ENCODE data around the gene TJP1.
A peak's percentile ranks its signal among the peaks of the same experiment; 100 is the strongest.
"Not testable (repeated sequence)": the region's sequence is repeated elsewhere in the genome, so short reads cannot be mapped to it uniquely, and the experiment has no call there.

The TJP1 gene

DNA sequence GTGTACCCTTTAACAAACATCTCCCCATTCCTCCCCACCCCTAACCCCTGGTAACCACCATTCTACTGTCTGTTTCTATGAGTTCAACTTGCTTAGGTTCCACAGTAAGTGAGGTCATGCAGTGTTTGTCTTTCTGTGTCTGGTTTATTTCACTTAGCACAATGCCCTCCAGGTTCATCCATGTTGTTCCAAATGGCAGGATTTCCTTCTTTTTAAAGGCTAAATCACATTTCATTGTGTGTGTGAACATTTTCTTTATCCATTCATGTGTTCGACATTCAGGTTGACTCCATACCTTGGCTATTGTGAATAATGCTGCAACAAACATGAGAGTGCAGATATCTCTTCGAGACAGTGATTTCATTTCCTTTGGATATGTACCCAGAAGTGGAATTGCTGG is 62.7 kb downstream of the TJP1 start:
- no peak overlapping the region for H3K4me3 ChIP-seq (ENCODE audit: low read length)
- no peak for TF ChIP-seq CTCF (conservative IDR thresholded peaks at IDR 0.05; ENCODE audit: low read depth, low read length)
- DNase-seq (ENCODE audit: low read depth) = no peak

DNA sequence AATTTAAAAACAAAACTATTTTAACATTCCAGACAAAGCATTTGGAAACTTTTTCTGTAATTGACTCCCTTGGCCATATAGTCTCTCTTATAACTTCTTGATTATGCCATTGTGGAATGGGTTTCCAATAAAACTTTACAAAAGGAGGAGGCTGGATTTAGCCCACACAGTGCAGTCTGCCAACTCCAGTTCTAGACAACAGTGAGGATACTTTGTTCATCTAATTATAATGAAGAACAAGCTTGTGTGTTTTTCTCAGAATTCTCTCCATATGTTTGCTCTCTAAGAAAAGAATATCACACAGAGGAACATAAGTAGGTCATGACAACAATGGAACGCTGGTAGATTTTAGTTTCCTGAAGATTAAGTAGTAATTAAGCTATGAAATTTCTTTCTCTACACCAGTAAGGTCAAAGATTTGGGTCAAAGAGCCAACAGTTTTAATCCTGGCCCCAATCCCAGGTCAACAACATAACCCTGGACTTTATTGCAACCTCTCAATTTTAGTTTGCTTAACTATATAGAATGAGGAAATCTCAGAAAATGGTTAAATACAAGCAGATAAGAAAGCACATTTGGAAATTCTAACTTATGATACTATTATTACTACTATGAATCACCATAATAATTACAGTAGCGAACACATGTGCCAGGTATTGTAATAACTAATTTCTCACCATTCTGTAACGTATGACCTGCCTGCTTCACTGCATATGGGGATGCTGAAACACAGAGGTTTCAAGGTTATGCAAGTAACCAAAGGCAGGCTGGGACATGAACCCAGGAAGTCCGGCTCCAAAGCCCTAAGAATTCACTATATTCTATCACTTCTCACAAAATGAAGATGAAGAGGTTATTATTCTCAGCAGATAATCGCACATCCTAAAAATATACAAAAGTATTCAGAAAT is 65.7 kb downstream of the TJP1 start:
- H3K4me3 ChIP-seq (ENCODE audit: low read length) = no peak overlapping the region
- no peak for DNase-seq (ENCODE audit: low read depth)
- TF ChIP-seq CTCF (conservative IDR thresholded peaks at IDR 0.05; ENCODE audit: low read depth, low read length) = no peak

- not testable (repeated sequence) for DNase-seq (ENCODE audit: low read depth); H3K4me3 ChIP-seq (ENCODE audit: low read length)
Measured at GRCh38 chr15:29754009-29754408, 68.3 kb downstream of the TJP1 start.

DNA sequence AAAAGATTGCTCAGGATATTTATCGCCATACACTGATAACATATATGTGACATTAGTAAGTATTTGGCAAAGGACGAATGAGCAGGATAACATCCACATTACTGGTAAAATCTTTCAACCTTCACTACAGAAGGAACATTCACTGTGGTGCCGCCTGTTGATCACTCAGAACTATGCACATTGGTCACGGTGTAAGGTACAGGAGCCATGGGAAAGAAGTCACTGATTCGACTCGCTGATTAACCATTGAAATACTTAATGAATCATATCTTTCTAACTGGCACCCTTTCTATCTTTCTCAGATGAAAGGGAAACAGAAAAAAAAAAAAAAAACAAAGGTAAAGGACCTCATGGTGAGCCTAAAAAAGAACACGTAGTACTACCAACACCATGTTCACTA is 68.8 kb downstream of the TJP1 start:
- no peak for DNase-seq (ENCODE audit: low read depth)
- no peak for TF ChIP-seq CTCF (conservative IDR thresholded peaks at IDR 0.05; ENCODE audit: low read depth, low read length)
- H3K4me3 ChIP-seq (ENCODE audit: low read length) = no peak overlapping the region

DNA sequence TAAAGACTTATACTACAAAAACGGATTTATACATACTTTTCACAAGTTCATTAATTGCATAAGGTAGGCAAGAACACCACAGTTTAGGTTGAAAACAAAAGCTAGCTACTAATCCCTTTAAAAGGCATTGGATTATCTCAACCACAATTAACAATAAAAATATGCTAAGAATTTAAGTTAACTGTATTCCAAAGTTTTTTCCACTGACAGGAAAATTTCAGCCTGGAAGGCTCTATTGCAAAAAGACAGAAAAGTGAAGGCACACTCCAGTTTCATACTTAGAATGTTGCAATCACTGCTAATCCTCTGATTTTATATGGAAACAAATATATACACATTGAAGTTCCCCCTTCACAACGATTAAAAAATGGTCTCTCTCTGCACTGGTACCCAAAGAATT is 71.5 kb downstream of the TJP1 start:
- TF ChIP-seq CTCF (conservative IDR thresholded peaks at IDR 0.05; ENCODE audit: low read depth, low read length) = no peak
- no peak overlapping the region for H3K4me3 ChIP-seq (ENCODE audit: low read length)
- DNase-seq (ENCODE audit: low read depth) = peak; percentile 88

DNA sequence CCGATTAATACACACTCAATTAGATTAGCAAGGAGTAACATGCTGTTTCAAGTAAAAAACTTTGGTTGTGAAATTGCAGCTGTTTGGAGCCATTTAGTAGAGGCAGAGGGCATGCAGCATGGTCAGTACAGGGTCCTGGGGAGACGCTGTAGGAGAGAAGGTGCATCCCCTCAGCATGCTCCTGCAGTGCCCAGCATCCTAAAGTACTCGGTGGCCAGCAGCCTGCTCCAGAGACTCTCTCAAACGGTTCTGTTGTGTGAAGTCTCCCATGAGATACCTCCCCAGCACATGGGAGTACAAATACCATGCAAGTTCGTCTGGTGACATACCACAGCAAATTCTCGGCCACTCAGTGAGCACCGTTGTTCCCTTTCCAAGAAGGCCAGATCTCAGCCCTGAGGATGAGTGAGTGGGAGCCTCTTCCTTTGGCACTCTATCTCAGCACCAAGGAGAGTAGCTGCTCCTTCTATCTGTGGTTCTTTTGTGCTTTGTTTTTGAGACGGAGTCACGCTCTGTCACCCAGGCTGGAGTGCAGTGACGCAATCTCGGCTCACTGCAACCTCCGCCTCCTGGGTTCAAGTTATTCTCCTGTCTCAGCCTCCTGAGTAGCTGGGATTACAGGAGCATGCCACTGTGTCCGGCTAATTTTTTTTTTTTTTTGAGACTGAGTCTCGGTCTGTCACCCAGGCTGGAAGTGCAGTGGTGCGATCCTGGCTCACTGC is 72.7 kb downstream of the TJP1 start:
- no peak for TF ChIP-seq CTCF (conservative IDR thresholded peaks at IDR 0.05; ENCODE audit: low read depth, low read length)
- no peak for DNase-seq (ENCODE audit: low read depth)

GRCh38 chr15:29747837-29748417 is 74.3 kb downstream of the TJP1 start:
- TF ChIP-seq CTCF (conservative IDR thresholded peaks at IDR 0.05; ENCODE audit: low read depth, low read length) = peak; percentile 24
- DNase-seq (ENCODE audit: low read depth) = no peak
- H3K4me3 ChIP-seq (ENCODE audit: low read length) = no peak overlapping the region

More for the DNA sequence above, 72.7 kb downstream of the TJP1 start:
- H3K4me3 ChIP-seq (ENCODE audit: low read length) = no peak overlapping the region

Measured in retinal pigment epithelial cell (primary cell).